22Rv1 (cell line): ENCODE data around the gene ZNF678.

ENCODE experiments used
- CTCF ChIP-seq: fragments of 450-650 bp; IDR thresholded peaks from 2 replicates; pipeline ENCODE4 v1.5.1; 2017; ENCODE audit warnings: mild to moderate bottlenecking
- ZFX ChIP-seq: fragments of 450-650 bp; IDR thresholded peaks from 2 replicates; pipeline ENCODE4 v1.6.1; 2017; ENCODE audit warnings: antibody characterized with exemption, borderline replicate concordance

GRCh38 chr1:227712648-227713047, 149.3 kb downstream of the ZNF678 start:
- TF ChIP-seq ZFX (no peak), CTCF (no peak)
